PC-3 (cell line): ENCODE measurements around the gene ALS2CL.

Experiments
- EZH2 ChIP-seq: fragments of 300-600 bp; sonication (generic); IDR thresholded peaks from one replicate; pipeline ENCODE4 v1.6.1; 2017; ENCODE audit warnings: antibody characterized with exemption, mild to moderate bottlenecking, low read length; ENCODE audit not compliant: unreplicated experiment
- EZH2phosphoT487 ChIP-seq: fragments of 300-600 bp; sonication (generic); IDR thresholded peaks from 2 replicates; pipeline ENCODE4 v1.6.1; 2018; ENCODE audit warnings: mild to moderate bottlenecking, antibody characterized with exemption, low read length, borderline replicate concordance
- TF ChIP-seq, protein P1 (sequence below): fragments of 300-600 bp; sonication (generic); conservative IDR thresholded peaks from 2 replicates; pipeline ENCODE4 v1.5.1; 2017; ENCODE audit warnings: antibody characterized with exemption, low read depth, mild to moderate bottlenecking, low read length

DNA sequence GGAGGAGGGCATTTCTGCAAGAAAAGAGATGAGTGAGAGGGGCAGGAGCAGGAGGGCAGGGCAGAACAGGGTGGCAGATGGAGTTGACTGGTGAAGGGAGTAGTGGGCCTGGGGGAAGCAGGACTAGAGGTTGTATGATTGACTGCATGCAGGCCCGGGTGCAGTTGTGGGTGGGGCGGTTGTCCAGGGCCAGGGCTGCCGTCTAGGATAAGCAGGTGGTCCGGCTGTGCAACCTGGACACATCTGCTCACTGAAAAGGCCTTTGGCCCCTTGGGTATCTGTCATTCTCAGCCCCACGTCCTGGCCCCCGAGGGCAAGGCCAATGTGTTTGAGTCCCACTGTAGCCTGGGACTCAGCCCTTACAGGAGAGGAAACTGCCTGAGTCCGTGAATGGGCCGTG, 25.4 kb downstream of the ALS2CL start:
- TF ChIP-seq, protein P1, sequence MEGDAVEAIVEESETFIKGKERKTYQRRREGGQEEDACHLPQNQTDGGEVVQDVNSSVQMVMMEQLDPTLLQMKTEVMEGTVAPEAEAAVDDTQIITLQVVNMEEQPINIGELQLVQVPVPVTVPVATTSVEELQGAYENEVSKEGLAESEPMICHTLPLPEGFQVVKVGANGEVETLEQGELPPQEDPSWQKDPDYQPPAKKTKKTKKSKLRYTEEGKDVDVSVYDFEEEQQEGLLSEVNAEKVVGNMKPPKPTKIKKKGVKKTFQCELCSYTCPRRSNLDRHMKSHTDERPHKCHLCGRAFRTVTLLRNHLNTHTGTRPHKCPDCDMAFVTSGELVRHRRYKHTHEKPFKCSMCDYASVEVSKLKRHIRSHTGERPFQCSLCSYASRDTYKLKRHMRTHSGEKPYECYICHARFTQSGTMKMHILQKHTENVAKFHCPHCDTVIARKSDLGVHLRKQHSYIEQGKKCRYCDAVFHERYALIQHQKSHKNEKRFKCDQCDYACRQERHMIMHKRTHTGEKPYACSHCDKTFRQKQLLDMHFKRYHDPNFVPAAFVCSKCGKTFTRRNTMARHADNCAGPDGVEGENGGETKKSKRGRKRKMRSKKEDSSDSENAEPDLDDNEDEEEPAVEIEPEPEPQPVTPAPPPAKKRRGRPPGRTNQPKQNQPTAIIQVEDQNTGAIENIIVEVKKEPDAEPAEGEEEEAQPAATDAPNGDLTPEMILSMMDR: no peak
- TF ChIP-seq EZH2: no peak
- TF ChIP-seq EZH2phosphoT487: no peak
